SK-N-SH (cell line): ENCODE measurements around the gene SPRYD3. TPM values are rescaled to one million over a fixed set of nuclear protein-coding genes. Genes with fewer than 3 reads are reported as not detected.

Source experiments
- CTCF ChIA-PET: fragments of 300-600, 350-600 bp; formaldehyde crosslinking; extraction: SDS; loops from one replicate; lab custom pipeline; 2021; lab: Yijun Ruan, JAX
- POLR2A ChIA-PET: fragments of 350-600 bp; sonication (Branson Sonifier 250); formaldehyde crosslinking; extraction: SDS; loops from one replicate; lab custom pipeline; 2020; ENCODE audit warnings: antibody characterized with exemption, inconsistent platforms; lab: Yijun Ruan, JAX
- DNase-seq: peaks from one replicate; pipeline ENCODE4 v3.0.0; 2012
- H2AFZ ChIP-seq: fragments of 200-600 bp; sonication (generic); 2 replicates; pipeline ENCODE4 v1.8.1; 2016; ENCODE audit warnings: antibody characterized with exemption, mild to moderate bottlenecking, low read depth
- H3F3A ChIP-seq: fragments of 200-600 bp; sonication (generic); replicated peaks from 2 replicates; pipeline ENCODE3; 2016; ENCODE audit warnings: antibody characterized with exemption, mild to moderate bottlenecking; ENCODE audit not compliant: insufficient read depth
- H3K27ac ChIP-seq, 2 experiments: fragments of 200-500 bp in 1 of 2; fragments of 200-600 bp in 1 of 2; sonication (Bioruptor generic) in 1 of 2; sonication (generic), shearing (Covaris generic) in 1 of 2; 2 replicates each; pipeline versions ENCODE4 v1.5.1 to v1.6.1; 2014 to 2016; ENCODE audit warnings: low read depth in 2 of 2, inconsistent platforms in 1 of 2, low read length in 1 of 2, mild to moderate bottlenecking in 1 of 2, mixed read lengths in 1 of 2
- H3K27me3 ChIP-seq: fragments of 200-600 bp; sonication (generic), shearing (Covaris generic); 2 replicates; pipeline ENCODE4 v1.6.1; 2016; ENCODE audit warnings: mixed run types; ENCODE audit not compliant: insufficient read depth
- H3K36me3 ChIP-seq, 2 experiments: fragments of 200-500 bp in 1 of 2; fragments of 200-600 bp in 1 of 2; sonication (Bioruptor generic) in 1 of 2; sonication (generic) in 1 of 2; replicated peaks in 1 of 2; 2 replicates each; pipeline versions ENCODE3 to v1.5.1; 2014 to 2016; ENCODE audit warnings: low read length in 1 of 2, mild to moderate bottlenecking in 1 of 2; ENCODE audit not compliant: insufficient read depth in 2 of 2, control insufficient read depth in 1 of 2
- H3K4me1 ChIP-seq, 2 experiments: fragments of 200-500 bp in 1 of 2; fragments of 200-600 bp in 1 of 2; sonication (Bioruptor generic) in 1 of 2; sonication (generic), shearing (Covaris generic) in 1 of 2; 2 replicates each; pipeline versions ENCODE4 v1.5.1 to v1.6.1; 2014 to 2016; ENCODE audit warnings: low read depth in 1 of 2, low read length in 1 of 2, mixed run types in 1 of 2; ENCODE audit not compliant: insufficient read depth in 2 of 2, control insufficient read depth in 1 of 2
- H3K4me2 ChIP-seq: fragments of 200-600 bp; sonication (generic), shearing (Covaris generic); 2 replicates; pipeline ENCODE4 v1.6.1; 2017; ENCODE audit warnings: mixed run types
- H3K4me3 ChIP-seq, 2 experiments: fragments of 200-500 bp in 1 of 2; fragments of 200-600 bp in 1 of 2; sonication (Bioruptor generic) in 1 of 2; sonication (generic), shearing (Covaris generic) in 1 of 2; 2 replicates each; pipeline versions ENCODE4 v1.5.1 to v1.8.1; 2014 to 2016; ENCODE audit warnings: low read depth in 2 of 2, inconsistent platforms in 1 of 2, low read length in 1 of 2, mild to moderate bottlenecking in 1 of 2, mixed read lengths in 1 of 2, moderate library complexity in 1 of 2
- H3K79me2 ChIP-seq: fragments of 200-600 bp; sonication (generic); 2 replicates; pipeline ENCODE4 v1.8.1; 2017; ENCODE audit warnings: mild to moderate bottlenecking; ENCODE audit not compliant: insufficient read depth
- H3K9ac ChIP-seq: fragments of 200-600 bp; sonication (generic); 2 replicates; pipeline ENCODE4 v1.6.1; 2017; ENCODE audit warnings: mixed run types
- H3K9me2 ChIP-seq: fragments of 200-600 bp; sonication (generic); 2 replicates; pipeline ENCODE4 v1.6.1; 2017; ENCODE audit warnings: mixed run types
- H3K9me3 ChIP-seq: fragments of 200-600 bp; sonication (generic); 2 replicates; pipeline ENCODE4 v1.6.1; 2017; ENCODE audit warnings: mixed run types, mild to moderate bottlenecking, moderate library complexity
- H4K20me1 ChIP-seq: fragments of 200-600 bp; sonication (generic); 2 replicates; pipeline ENCODE4 v1.6.1; 2017; ENCODE audit warnings: mild to moderate bottlenecking, mixed run types; ENCODE audit not compliant: insufficient read depth
- EP300 ChIP-seq, 2 experiments: IDR thresholded peaks; 2 replicates each; pipeline versions ENCODE4 v1.4.0 to v1.6.1; 2012; ENCODE audit warnings: borderline replicate concordance in 1 of 2, low read depth in 1 of 2, low read length in 1 of 2
- FOSL2 ChIP-seq: IDR thresholded peaks from 2 replicates; pipeline ENCODE4 v1.4.0; 2012; ENCODE audit warnings: low read depth, mild to moderate bottlenecking, moderate library complexity, borderline replicate concordance
- FOXJ3 ChIP-seq: sonication (generic); formaldehyde crosslinking; IDR thresholded peaks from 2 replicates; pipeline ENCODE4 v1.5.1; 2020; ENCODE audit warnings: mild to moderate bottlenecking, missing genetic modification reagents
- JUND ChIP-seq: IDR thresholded peaks from 2 replicates; pipeline ENCODE4 v1.4.0; 2012
- MXI1 ChIP-seq: IDR thresholded peaks from 2 replicates; pipeline ENCODE4 v1.6.1; 2012; ENCODE audit warnings: mild to moderate bottlenecking, low read depth, low read length, improper control_type of control experiment
- NFIC ChIP-seq: IDR thresholded peaks from 2 replicates; pipeline ENCODE4 v1.4.0; 2012; ENCODE audit warnings: borderline replicate concordance
- NRF1 ChIP-seq: IDR thresholded peaks from 2 replicates; pipeline ENCODE4 v1.6.1; 2012; ENCODE audit warnings: low read depth, mild to moderate bottlenecking, low read length
- PBX3 ChIP-seq: IDR thresholded peaks from 2 replicates; pipeline ENCODE4; 2012
- RAD21 ChIP-seq: IDR thresholded peaks from 2 replicates; pipeline ENCODE4 v1.6.1; 2012; ENCODE audit warnings: mild to moderate bottlenecking, low read length
- REST ChIP-seq: IDR thresholded peaks from 2 replicates; pipeline ENCODE4 v1.6.1; 2012; ENCODE audit warnings: mild to moderate bottlenecking, low read depth, low read length, moderate library complexity
- SMC3 ChIP-seq: IDR thresholded peaks from 2 replicates; pipeline ENCODE4 v1.6.1; 2012; ENCODE audit warnings: low read depth, low read length, improper control_type of control experiment
- TCF12 ChIP-seq: IDR thresholded peaks from 2 replicates; pipeline ENCODE4 v1.4.0; 2012
- TEAD4 ChIP-seq: IDR thresholded peaks from 2 replicates; pipeline ENCODE4 v1.4.0; 2012; ENCODE audit warnings: mild to moderate bottlenecking, borderline replicate concordance; ENCODE audit not compliant: insufficient read depth
- USF2 ChIP-seq: fragments of 150-350 bp; IDR thresholded peaks from 2 replicates; pipeline ENCODE4 v1.6.1; 2017; ENCODE audit warnings: antibody characterized with exemption, low read length, low read depth, borderline replicate concordance
- YY1 ChIP-seq: IDR thresholded peaks from 2 replicates; pipeline ENCODE4 v1.4.0; 2012; ENCODE audit warnings: low read depth, mild to moderate bottlenecking
- ZBTB33 ChIP-seq: IDR thresholded peaks from 2 replicates; pipeline ENCODE4 v1.4.0; 2012; ENCODE audit warnings: low read depth, borderline replicate concordance
- WGBS: methylation state at CpG from one replicate; pipeline ENCODE4 v1.1.6; 2017; ENCODE audit warnings: low lambda C conversion rate; 5-methylcytosine and 5-hydroxymethylcytosine counted together
- polyA plus RNA-seq, 3 experiments: library from polyadenylated mRNA; depleted of rRNA; stranded (reverse); fragments of >200 nt; gene quantifications; 2 replicates each; pipeline ENCODE4 v1.2.3, GENCODE V29; 2012

Gene SPRYD3
- polyA plus RNA-seq, 1 of the 3 experiments (the other 2 are of a cell fraction): 20.3 TPM

- Histone ChIP-seq H3K36me3 (peaks cover 35 to 40% of the 10 kb centered on the region in 2 experiments), H4K20me1 (no peaks in the 10 kb centered on the region), H3K9me2 (no peaks in the 10 kb centered on the region), H3F3A (peaks cover 40% of the 10 kb centered on the region), H3K4me3 (no peak overlapping the region)
- WGBS: 93% methylated on average over 14 of the region's 17 CpGs
- no peak for DNase-seq
- TF ChIP-seq FOXJ3 (CRISPR knock-in tag) (no peak), SMC3 (no peak), MXI1 (no peak), RAD21 (no peak), YY1 (no peak), JUND (no peak), USF2 (no peak), NFIC (no peak), REST (no peak), EP300 (IDR thresholded peaks at IDR 0.05; ENCODE audit: borderline replicate concordance in 1 of 2, low read depth in 1 of 2, low read length in 1 of 2) (no peak), ZBTB33 (no peak), PBX3 (no peak), FOSL2 (no peak), TCF12 (no peak), NRF1 (no peak), TEAD4 (no peak)
- TF ChIP-seq, all 33 proteins: peak for 0
- no peaks in the 10 kb centered on the region for H3K79me2 ChIP-seq
- peaks cover 0 to 20% of the 10 kb centered on the region in 2 experiments; a peak in 1 of 4 replicates for H3K4me1 ChIP-seq
- no peak overlapping the region for H3K27ac ChIP-seq
- CTCF ChIA-PET: interaction anchor here (1.3 to 14.5 kb wide), 5 partner anchors 8 to 152 kb away, joined by 3 to 385 read pairs (median 7); partner anchors contain the start of genes IGFBP6, SOAT2 and TNS2
- POLR2A ChIA-PET: interaction anchor here (0.7 to 1.6 kb wide), 4 partner anchors 12 to 19 kb away, joined by 3 to 6 read pairs (median 4); partner anchors contain the start of gene SPRYD3
- H3K27me3 ChIP-seq: no peaks in the 10 kb centered on the region
- H2AFZ ChIP-seq: no peak overlapping the region
- no peak overlapping the region for H3K9ac ChIP-seq
- H3K4me2 ChIP-seq: no peak overlapping the region
- no peaks in the 10 kb centered on the region for H3K9me3 ChIP-seq
These were observed 19.0 kb downstream of the SPRYD3 start for GRCh38 chr12:53060064-53060720.
